Peyer's patch (tissue), 4 donors: Measurements from ENCODE around the gene YAP1. TPM values are rescaled to one million over a fixed set of nuclear protein-coding genes. Genes with fewer than 3 reads are reported as not detected.

Source experiments
- DNase-seq, 3 donors: peaks; one replicate each; pipeline ENCODE4 v3.0.0-alpha.2; 2017 to 2019
- H3K27ac ChIP-seq, 4 donors: fragments of 200-600 bp; sonication (generic); one replicate each; pipeline ENCODE4 v1.5.1; 2016 to 2019
- H3K27me3 ChIP-seq, 2 donors: fragments of 200-600 bp; sonication (generic); one replicate each; pipeline ENCODE4 v1.5.1; 2019
- H3K36me3 ChIP-seq, 3 donors: fragments of 200-600 bp; sonication (generic); one replicate each; pipeline ENCODE4 v1.5.1; 2016 to 2019
- H3K4me1 ChIP-seq, 4 donors: fragments of 200-600 bp; sonication (generic); one replicate each; pipeline ENCODE4 v1.5.1; 2016 to 2019
- H3K4me3 ChIP-seq, 4 donors: fragments of 200-600 bp; sonication (generic); 1 replicate in 3 of 4; 2 replicates in 1 of 4; pipeline ENCODE4 v1.5.1; 2016 to 2019; ENCODE audit warnings: mild to moderate bottlenecking in 1 of 4
- H3K9me3 ChIP-seq, 4 donors: fragments of 200-600 bp; sonication (generic); one replicate each; pipeline ENCODE4 v1.5.1; 2016 to 2019; ENCODE audit warnings: mild to moderate bottlenecking in 1 of 4
- CTCF ChIP-seq, 6 experiments: fragments of 450-650 bp in 4 of 6; fragments of 200-600 bp in 2 of 6; sonication (generic) in 1 of 6; IDR thresholded peaks; one replicate each; pipeline ENCODE4 v1.5.1; 2017 to 2019; ENCODE audit warnings: antibody characterized with exemption in 6 of 6, mild to moderate bottlenecking in 3 of 6, moderate library complexity in 1 of 6
- POLR2A ChIP-seq, 2 donors: fragments of 450-650 bp; IDR thresholded peaks; one replicate each; pipeline ENCODE4 v1.5.1; 2017; ENCODE audit warnings: antibody characterized with exemption in 2 of 2, mild to moderate bottlenecking in 2 of 2, moderate library complexity in 2 of 2
- total RNA-seq, 4 donors: library from RNA; depleted of rRNA; stranded (reverse); fragments of >200 nt; gene quantifications; one replicate each; pipeline ENCODE4 v1.1.0, GENCODE V29; 2016

The YAP1 gene
- total RNA-seq, 4 donors from 2014 or later = 99.8 to 163 (median 133) TPM

GRCh38 chr11:102229510-102230123, 119.4 kb downstream of the YAP1 start:
- H3K36me3 ChIP-seq = peaks cover 0 to 30% (median 0%) of the 10 kb centered on the region in 3 donors
- peak in 3 of 6 experiments; percentile 31 to 52 (median 46) for TF ChIP-seq CTCF (IDR thresholded peaks at IDR 0.05)
- TF ChIP-seq POLR2A (IDR thresholded peaks at IDR 0.05) = no peak
- peak in 1 of 3 donors; percentile 53 for DNase-seq

GRCh38 chr11:102230186-102230585, 119.9 kb downstream of the YAP1 start:
- no peak for TF ChIP-seq POLR2A (IDR thresholded peaks at IDR 0.05)
- no peaks in the 10 kb centered on the region for H3K27me3 ChIP-seq
- DNase-seq = no peak
- H3K9me3 ChIP-seq = no peaks in the 10 kb centered on the region
- no peak overlapping the region for H3K27ac ChIP-seq
- H3K4me3 ChIP-seq = no peak overlapping the region
- H3K4me1 ChIP-seq = no peaks in the 10 kb centered on the region
- peaks cover 0 to 27% (median 0%) of the 10 kb centered on the region in 3 donors for H3K36me3 ChIP-seq

More at GRCh38 chr11:102229510-102230123, 119.4 kb downstream of the YAP1 start:
- no peaks in the 10 kb centered on the region for H3K9me3 ChIP-seq
- no peaks in the 10 kb centered on the region for H3K27me3 ChIP-seq
- H3K4me1 ChIP-seq = no peaks in the 10 kb centered on the region
- H3K27ac ChIP-seq = no peak overlapping the region
- H3K4me3 ChIP-seq = no peak overlapping the region

- no peak for DNase-seq
- no peaks in the 10 kb centered on the region for H3K9me3 ChIP-seq
- no peak overlapping the region for H3K4me3 ChIP-seq
- peaks cover 0 to 20% (median 0%) of the 10 kb centered on the region in 3 donors for H3K36me3 ChIP-seq
- H3K4me1 ChIP-seq = no peaks in the 10 kb centered on the region
- H3K27ac ChIP-seq = no peak overlapping the region
- H3K27me3 ChIP-seq = no peaks in the 10 kb centered on the region
- TF ChIP-seq POLR2A (IDR thresholded peaks at IDR 0.05) (no peak), CTCF (IDR thresholded peaks at IDR 0.05) (no peak)
Observed at GRCh38 chr11:102230911-102231310, 120.7 kb downstream of the YAP1 start.

GRCh38 chr11:102234779-102235439, 124.7 kb downstream of the YAP1 start:
- H3K9me3 ChIP-seq = no peaks in the 10 kb centered on the region
- H3K27ac ChIP-seq = no peak overlapping the region
- TF ChIP-seq CTCF (IDR thresholded peaks at IDR 0.05) (no peak), POLR2A (IDR thresholded peaks at IDR 0.05) (no peak)
- no peaks in the 10 kb centered on the region for H3K4me1 ChIP-seq
- H3K4me3 ChIP-seq = no peak overlapping the region
- DNase-seq = no peak
- no peaks in the 10 kb centered on the region for H3K27me3 ChIP-seq
- H3K36me3 ChIP-seq = peaks cover 0 to 3% (median 0%) of the 10 kb centered on the region in 3 donors

- no peak for TF ChIP-seq CTCF (IDR thresholded peaks at IDR 0.05)
- TF ChIP-seq POLR2A (IDR thresholded peaks at IDR 0.05) = no peak
- H3K27ac ChIP-seq = no peak overlapping the region
Observed at GRCh38 chr11:102237096-102237735, 127.0 kb downstream of the YAP1 start.

GRCh38 chr11:102238391-102238821, 128.2 kb downstream of the YAP1 start:
- no peak overlapping the region for H3K4me3 ChIP-seq
- DNase-seq = no peak
- no peaks in the 10 kb centered on the region for H3K27me3 ChIP-seq
- H3K36me3 ChIP-seq = no peaks in the 10 kb centered on the region
- no peak overlapping the region for H3K27ac ChIP-seq
- no peaks in the 10 kb centered on the region for H3K9me3 ChIP-seq
- H3K4me1 ChIP-seq = no peaks in the 10 kb centered on the region
- no peak for TF ChIP-seq CTCF (IDR thresholded peaks at IDR 0.05)
- TF ChIP-seq POLR2A (IDR thresholded peaks at IDR 0.05) = no peak

More at GRCh38 chr11:102237096-102237735, 127.0 kb downstream of the YAP1 start:
- Histone ChIP-seq H3K4me3 (no peak overlapping the region), H3K36me3 (no peaks in the 10 kb centered on the region), H3K27me3 (no peaks in the 10 kb centered on the region), H3K9me3 (no peaks in the 10 kb centered on the region), H3K4me1 (no peaks in the 10 kb centered on the region)
- DNase-seq = no peak
